Liver (tissue), 3 donors: ENCODE results near the gene ZNF329.

ENCODE experiments used
- ATF3 ChIP-seq: IDR thresholded peaks from 2 replicates; pipeline ENCODE4 v1.6.1; 2016; ENCODE audit warnings: antibody characterized with exemption
- CTCF ChIP-seq: fragments of 150-350 bp; IDR thresholded peaks from 2 replicates; pipeline ENCODE4 v1.5.1; 2017; ENCODE audit warnings: improper control_type of control experiment, low read depth, low read length; ENCODE audit not compliant: missing input control
- EGR1 ChIP-seq, 2 donors: IDR thresholded peaks; 2 replicates each; pipeline ENCODE4 v1.6.1; 2016 to 2018; ENCODE audit warnings: antibody characterized with exemption in 2 of 2, low read depth in 2 of 2
- FOXA1 ChIP-seq: IDR thresholded peaks from 2 replicates; pipeline ENCODE4 v1.6.1; 2016; ENCODE audit warnings: antibody characterized with exemption
- GABPA ChIP-seq, 2 donors: IDR thresholded peaks in 1 of 2; conservative IDR thresholded peaks in 1 of 2; 2 replicates each; pipeline ENCODE4 v1.6.1; 2016; ENCODE audit warnings: antibody characterized with exemption in 2 of 2, mild to moderate bottlenecking in 1 of 2, moderate library complexity in 1 of 2
- JUND ChIP-seq, 2 donors: IDR thresholded peaks; 2 replicates each; pipeline ENCODE4 v1.6.1; 2016; ENCODE audit warnings: antibody characterized with exemption in 2 of 2
- MAX ChIP-seq: IDR thresholded peaks from 2 replicates; pipeline ENCODE4 v1.6.1; 2016; ENCODE audit warnings: antibody characterized with exemption
- RAD21 ChIP-seq, 2 donors: IDR thresholded peaks; 2 replicates each; pipeline ENCODE4 v1.6.1; 2016; ENCODE audit warnings: antibody characterized with exemption in 2 of 2, mild to moderate bottlenecking in 2 of 2
- REST ChIP-seq: IDR thresholded peaks from 2 replicates; pipeline ENCODE4 v1.6.1; 2016; ENCODE audit warnings: antibody characterized with exemption, mild to moderate bottlenecking
- RXRA ChIP-seq, 2 donors: IDR thresholded peaks; 2 replicates each; pipeline ENCODE4 v1.6.1; 2017 to 2018; ENCODE audit warnings: antibody characterized with exemption in 2 of 2, mild to moderate bottlenecking in 1 of 2
- SP1 ChIP-seq: IDR thresholded peaks from 2 replicates; pipeline ENCODE4 v1.6.1; 2018; ENCODE audit warnings: antibody characterized with exemption, mild to moderate bottlenecking
- TAF1 ChIP-seq: conservative IDR thresholded peaks from 2 replicates; pipeline ENCODE4 v1.6.1; 2016; ENCODE audit warnings: antibody characterized with exemption, mild to moderate bottlenecking
- YY1 ChIP-seq: IDR thresholded peaks from 2 replicates; pipeline ENCODE4 v1.6.1; 2016; ENCODE audit warnings: antibody characterized with exemption, mild to moderate bottlenecking
- ZBTB33 ChIP-seq: IDR thresholded peaks from 2 replicates; pipeline ENCODE4 v1.6.1; 2016; ENCODE audit warnings: antibody characterized with exemption
- donor health status: healthy.
- donor health status: healthy.

- TF ChIP-seq CTCF (no peak), RXRA (IDR thresholded peaks at IDR 0.05) (no peak), JUND (IDR thresholded peaks at IDR 0.05) (no peak), REST (no peak), SP1 (no peak), MAX (no peak), ATF3 (no peak), EGR1 (IDR thresholded peaks at IDR 0.05; ENCODE audit: low read depth in 2 of 2) (no peak), TAF1 (no peak), YY1 (no peak), FOXA1 (no peak), ZBTB33 (no peak), RAD21 (IDR thresholded peaks at IDR 0.05) (no peak), GABPA (IDR thresholded peaks at IDR 0.05 in 1 of 2, conservative IDR thresholded peaks at IDR 0.05 in 1 of 2) (no peak)
Observed at GRCh38 chr19:58088521-58089052, 62.0 kb downstream of the ZNF329 start.
